Panc1 (cell line): ENCODE results near the gene BABAM2. TPM values are rescaled to one million over a fixed set of nuclear protein-coding genes. Genes with fewer than 3 reads are reported as not detected.

ENCODE experiments used
- ATAC-seq: fragments of 200-7000 bp; cut with Tn5 transposase; 2 replicates; pipeline ENCODE4 v1.9.1; 2020; ENCODE audit warnings: mild to moderate bottlenecking, moderate library complexity
- BruUV-seq: library from RNA; stranded (reverse); fragments of 400-500 nt; replicated peaks from 2 replicates; lab custom pipeline; 2021; lab: Mats Ljungman, UMichigan
- CTCF ChIA-PET: fragments of 300-600 bp; sonication (Branson Sonifier 250); formaldehyde crosslinking; loops from one replicate; lab custom pipeline; 2022; ENCODE audit warnings: antibody characterized with exemption; lab: Charles Lee
- POLR2A ChIA-PET: fragments of 300-600 bp; sonication (Branson Sonifier 250); formaldehyde crosslinking; loops from one replicate; lab custom pipeline; 2022; ENCODE audit warnings: antibody characterized with exemption; lab: Charles Lee
- DNase-seq: peaks from one replicate; pipeline ENCODE4 v3.0.0-alpha.2; 2010; ENCODE audit warnings: low read depth, low spot score
- H3K27ac ChIP-seq: 2 replicates; pipeline ENCODE4 v1.5.1; 2011; ENCODE audit warnings: mild to moderate bottlenecking, low read length, inconsistent platforms
- H3K27me3 ChIP-seq: fragments of 200-500 bp; sonication (Bioruptor generic); 2 replicates; pipeline ENCODE4 v1.6.0; 2014; ENCODE audit warnings: low read length, inconsistent platforms; ENCODE audit not compliant: control insufficient read depth, insufficient read depth
- H3K36me3 ChIP-seq: fragments of 200-500 bp; sonication (Bioruptor generic); 2 replicates; pipeline ENCODE4 v1.5.1; 2014; ENCODE audit warnings: inconsistent platforms, mild to moderate bottlenecking, low read length, moderate library complexity; ENCODE audit not compliant: control insufficient read depth, insufficient read depth
- H3K4me1 ChIP-seq: 2 replicates; pipeline ENCODE4 v1.5.1; 2011; ENCODE audit warnings: inconsistent platforms, mild to moderate bottlenecking, low read length, moderate library complexity; ENCODE audit not compliant: control insufficient read depth, insufficient read depth
- H3K4me3 ChIP-seq, 2 experiments: 2 replicates each; pipeline ENCODE4 v1.5.1; 2011 to 2012; ENCODE audit warnings: low read depth in 2 of 2, low read length in 2 of 2, mild to moderate bottlenecking in 2 of 2, inconsistent platforms in 1 of 2, moderate library complexity in 1 of 2
- H3K9me3 ChIP-seq: fragments of 200-500 bp; sonication (Bioruptor generic); 2 replicates; pipeline ENCODE4 v1.5.1; 2014; ENCODE audit warnings: low read depth, mild to moderate bottlenecking, inconsistent platforms, low read length, moderate library complexity; ENCODE audit not compliant: control insufficient read depth, insufficient read depth
- POLR2AphosphoS5 ChIP-seq: IDR thresholded peaks from 2 replicates; pipeline ENCODE4 v1.6.1; 2012; ENCODE audit warnings: mild to moderate bottlenecking, low read depth, low read length, moderate library complexity
- SIN3A ChIP-seq: IDR thresholded peaks from 2 replicates; pipeline ENCODE4 v1.6.1; 2012; ENCODE audit warnings: low read depth, mild to moderate bottlenecking, low read length, moderate library complexity, borderline replicate concordance; ENCODE audit not compliant: insufficient read depth
- TCF7L2 ChIP-seq: IDR thresholded peaks from 2 replicates; pipeline ENCODE4 v1.6.1; 2011; ENCODE audit warnings: mild to moderate bottlenecking, low read depth, low read length, inconsistent platforms
- in situ Hi-C: cut with HindIII; loops from 2 replicates; pipeline ENCODE4 v1.10.0; 2016; ENCODE audit warnings: low sequenced_read_pairs, low pct_unique_long_range_greater_than_20kb
- intact Hi-C: fragments of 100-400 bp; cut with micrococcal nuclease; formaldehyde crosslinking; loops from one replicate; pipeline ENCODE4 v1.10.0; 2022; ENCODE audit not compliant: unreplicated experiment
- total RNA-seq: library from RNA; stranded (reverse); gene quantifications from one replicate; pipeline ENCODE4 v1.2.1, GENCODE V29; 2021; ENCODE audit not compliant: unreplicated experiment
- TF ChIP-seq, protein P1 (sequence below), 2 experiments: IDR thresholded peaks; 2 replicates each; pipeline ENCODE4 v1.6.1; 2011 to 2012; ENCODE audit warnings: low read depth in 2 of 2, control low read depth in 1 of 2, low read length in 1 of 2, mild to moderate bottlenecking in 1 of 2, moderate library complexity in 1 of 2; ENCODE audit not compliant: insufficient read depth in 1 of 2
- TF ChIP-seq, protein P2 (sequence below): fragments of 450-650 bp; IDR thresholded peaks from 2 replicates; pipeline ENCODE4 v1.5.1; 2017; ENCODE audit warnings: mild to moderate bottlenecking

Gene BABAM2
- total RNA-seq, 1 experiment from 2014 or later, result 31.2 TPM

DNA sequence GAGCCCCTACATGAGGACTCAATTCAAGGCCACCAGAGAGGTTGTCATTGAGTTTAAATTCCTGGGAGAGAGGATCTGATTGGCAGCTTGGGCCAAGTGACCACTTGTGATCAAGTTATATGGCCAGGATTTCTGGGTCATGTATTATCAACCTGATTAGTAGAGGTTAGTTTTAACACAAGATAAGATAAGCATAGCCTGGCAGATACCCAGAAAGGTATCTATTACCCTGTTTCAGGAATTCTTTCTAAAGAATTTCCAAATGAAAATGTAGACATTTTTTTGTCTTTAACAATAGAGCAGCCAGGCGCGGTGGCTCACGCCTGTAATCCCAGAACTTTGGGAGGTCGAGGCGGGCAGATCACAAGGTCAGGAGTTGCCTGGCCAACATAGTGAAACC lies 50.5 kb downstream of the BABAM2 start:
- no peak overlapping the region for H3K27ac ChIP-seq

DNA sequence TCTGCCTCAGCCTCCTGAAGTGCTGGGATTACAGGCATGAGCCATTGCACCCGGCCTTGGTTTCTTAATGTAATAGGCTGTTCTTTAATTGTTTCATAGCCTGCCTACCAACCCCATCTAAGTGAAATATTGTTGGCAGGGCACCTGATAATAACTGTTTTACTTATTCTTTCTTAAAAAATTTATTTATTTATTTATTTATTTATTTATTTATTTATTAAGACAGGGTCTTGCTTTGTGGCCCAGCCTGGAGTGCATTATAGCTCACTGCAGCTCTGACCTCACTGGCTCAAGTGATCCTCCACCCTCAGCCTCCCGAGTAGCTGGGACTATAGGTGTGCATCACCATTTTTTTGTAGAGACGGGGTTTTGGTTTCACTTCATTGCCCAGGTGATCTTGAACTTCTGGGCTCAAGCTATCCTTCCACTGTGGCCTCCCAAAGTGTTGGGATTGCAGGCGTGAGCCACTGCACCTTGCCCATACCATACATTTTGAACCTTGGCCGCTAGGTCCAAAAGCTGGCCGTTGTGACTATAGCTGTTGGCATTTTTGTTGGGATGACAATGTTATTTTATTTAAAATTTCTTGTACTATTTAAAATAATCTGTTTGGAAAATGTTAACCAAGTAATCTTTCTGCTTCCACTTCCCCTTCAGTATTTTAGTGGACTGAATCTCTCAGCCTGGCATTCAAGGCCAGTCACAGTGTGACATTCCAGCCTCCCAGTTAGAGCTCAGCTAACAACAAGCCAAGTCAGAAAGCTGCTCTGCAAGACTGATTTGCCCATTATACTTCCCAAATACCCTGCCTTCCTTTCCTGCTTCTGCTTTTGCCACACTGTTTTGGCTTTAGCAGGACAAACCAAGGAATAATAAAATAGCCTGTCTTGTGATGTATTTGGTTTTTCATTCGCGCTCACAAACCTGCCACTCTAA lies 52.4 kb downstream of the BABAM2 start:
- TF ChIP-seq SIN3A (no peak), TCF7L2 (no peak), POLR2AphosphoS5 (no peak)
- TF ChIP-seq, protein P1, sequence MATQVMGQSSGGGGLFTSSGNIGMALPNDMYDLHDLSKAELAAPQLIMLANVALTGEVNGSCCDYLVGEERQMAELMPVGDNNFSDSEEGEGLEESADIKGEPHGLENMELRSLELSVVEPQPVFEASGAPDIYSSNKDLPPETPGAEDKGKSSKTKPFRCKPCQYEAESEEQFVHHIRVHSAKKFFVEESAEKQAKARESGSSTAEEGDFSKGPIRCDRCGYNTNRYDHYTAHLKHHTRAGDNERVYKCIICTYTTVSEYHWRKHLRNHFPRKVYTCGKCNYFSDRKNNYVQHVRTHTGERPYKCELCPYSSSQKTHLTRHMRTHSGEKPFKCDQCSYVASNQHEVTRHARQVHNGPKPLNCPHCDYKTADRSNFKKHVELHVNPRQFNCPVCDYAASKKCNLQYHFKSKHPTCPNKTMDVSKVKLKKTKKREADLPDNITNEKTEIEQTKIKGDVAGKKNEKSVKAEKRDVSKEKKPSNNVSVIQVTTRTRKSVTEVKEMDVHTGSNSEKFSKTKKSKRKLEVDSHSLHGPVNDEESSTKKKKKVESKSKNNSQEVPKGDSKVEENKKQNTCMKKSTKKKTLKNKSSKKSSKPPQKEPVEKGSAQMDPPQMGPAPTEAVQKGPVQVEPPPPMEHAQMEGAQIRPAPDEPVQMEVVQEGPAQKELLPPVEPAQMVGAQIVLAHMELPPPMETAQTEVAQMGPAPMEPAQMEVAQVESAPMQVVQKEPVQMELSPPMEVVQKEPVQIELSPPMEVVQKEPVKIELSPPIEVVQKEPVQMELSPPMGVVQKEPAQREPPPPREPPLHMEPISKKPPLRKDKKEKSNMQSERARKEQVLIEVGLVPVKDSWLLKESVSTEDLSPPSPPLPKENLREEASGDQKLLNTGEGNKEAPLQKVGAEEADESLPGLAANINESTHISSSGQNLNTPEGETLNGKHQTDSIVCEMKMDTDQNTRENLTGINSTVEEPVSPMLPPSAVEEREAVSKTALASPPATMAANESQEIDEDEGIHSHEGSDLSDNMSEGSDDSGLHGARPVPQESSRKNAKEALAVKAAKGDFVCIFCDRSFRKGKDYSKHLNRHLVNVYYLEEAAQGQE (IDR thresholded peaks at IDR 0.05; ENCODE audit: insufficient read depth in 1 of 2, low read depth in 2 of 2, low read length in 1 of 2), result no peak
- TF ChIP-seq, protein P2, sequence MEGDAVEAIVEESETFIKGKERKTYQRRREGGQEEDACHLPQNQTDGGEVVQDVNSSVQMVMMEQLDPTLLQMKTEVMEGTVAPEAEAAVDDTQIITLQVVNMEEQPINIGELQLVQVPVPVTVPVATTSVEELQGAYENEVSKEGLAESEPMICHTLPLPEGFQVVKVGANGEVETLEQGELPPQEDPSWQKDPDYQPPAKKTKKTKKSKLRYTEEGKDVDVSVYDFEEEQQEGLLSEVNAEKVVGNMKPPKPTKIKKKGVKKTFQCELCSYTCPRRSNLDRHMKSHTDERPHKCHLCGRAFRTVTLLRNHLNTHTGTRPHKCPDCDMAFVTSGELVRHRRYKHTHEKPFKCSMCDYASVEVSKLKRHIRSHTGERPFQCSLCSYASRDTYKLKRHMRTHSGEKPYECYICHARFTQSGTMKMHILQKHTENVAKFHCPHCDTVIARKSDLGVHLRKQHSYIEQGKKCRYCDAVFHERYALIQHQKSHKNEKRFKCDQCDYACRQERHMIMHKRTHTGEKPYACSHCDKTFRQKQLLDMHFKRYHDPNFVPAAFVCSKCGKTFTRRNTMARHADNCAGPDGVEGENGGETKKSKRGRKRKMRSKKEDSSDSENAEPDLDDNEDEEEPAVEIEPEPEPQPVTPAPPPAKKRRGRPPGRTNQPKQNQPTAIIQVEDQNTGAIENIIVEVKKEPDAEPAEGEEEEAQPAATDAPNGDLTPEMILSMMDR, result no peak
- Histone ChIP-seq H3K4me3 (no peak overlapping the region), H3K27ac (no peak overlapping the region), H3K27me3 (no peaks in the 10 kb centered on the region), H3K36me3 (no peaks in the 10 kb centered on the region), H3K4me1 (no peaks in the 10 kb centered on the region), H3K9me3 (no peaks in the 10 kb centered on the region)
- CTCF ChIA-PET, result no interaction called here
- DNase-seq, result no peak
- intact Hi-C loops, result no loop called here
- in situ Hi-C loops, result no loop called here
- BruUV-seq, result no TSS peak
- ATAC-seq, result no peak
- POLR2A ChIA-PET, result no interaction called here

More for the DNA sequence above, 50.5 kb downstream of the BABAM2 start:
- H3K9me3 ChIP-seq, result no peaks in the 10 kb centered on the region
- TF ChIP-seq POLR2AphosphoS5 (no peak), TCF7L2 (no peak), SIN3A (no peak)
- TF ChIP-seq, protein P1 (IDR thresholded peaks at IDR 0.05; ENCODE audit: insufficient read depth in 1 of 2, low read depth in 2 of 2, low read length in 1 of 2), result no peak
- TF ChIP-seq, protein P2, result no peak
- in situ Hi-C loops, result no loop called here
- H3K27me3 ChIP-seq, result no peaks in the 10 kb centered on the region
- no peak for ATAC-seq
- H3K4me1 ChIP-seq, result no peaks in the 10 kb centered on the region
- DNase-seq, result no peak
- ChIA-PET POLR2A (no interaction called here), CTCF (no interaction called here)
- no TSS peak for BruUV-seq
- no peak overlapping the region for H3K4me3 ChIP-seq
- H3K36me3 ChIP-seq, result no peaks in the 10 kb centered on the region
- intact Hi-C loops, result no loop called here
